GM19240 (cell line): ENCODE measurements around the gene CLIC5.

Experiments
- DNase-seq: peaks from one replicate; pipeline ENCODE4 v3.0.0; 2011; ENCODE audit warnings: low spot score; ENCODE audit not compliant: insufficient read length

Gene CLIC5

DNA sequence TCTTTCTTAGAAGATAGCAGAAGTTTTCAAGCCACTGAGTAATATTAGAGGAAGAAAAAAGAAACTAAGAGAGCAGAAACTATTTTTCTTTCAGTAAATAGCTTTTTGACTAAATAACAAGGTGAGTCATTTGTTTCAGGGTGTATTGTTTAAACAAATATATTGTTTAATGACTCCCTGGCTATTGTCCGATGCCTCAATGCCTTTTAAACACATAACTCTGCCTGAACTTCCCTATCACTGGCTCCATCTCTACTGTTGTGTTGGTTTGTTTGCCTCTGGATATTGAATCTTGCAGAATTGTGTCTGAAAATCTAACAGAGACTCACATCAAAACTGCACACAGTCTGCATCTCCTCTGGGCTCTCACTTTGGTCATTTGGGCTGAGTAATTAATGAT, 19.6 kb upstream of the CLIC5 start:
- DNase-seq: no peak

GRCh38 chr6:46032110-46032998, 16.7 kb upstream of the CLIC5 start:
- DNase-seq: no peak

- no peak for DNase-seq
These were observed 13.9 kb upstream of the CLIC5 start for GRCh38 chr6:46029602-46030001.

DNA sequence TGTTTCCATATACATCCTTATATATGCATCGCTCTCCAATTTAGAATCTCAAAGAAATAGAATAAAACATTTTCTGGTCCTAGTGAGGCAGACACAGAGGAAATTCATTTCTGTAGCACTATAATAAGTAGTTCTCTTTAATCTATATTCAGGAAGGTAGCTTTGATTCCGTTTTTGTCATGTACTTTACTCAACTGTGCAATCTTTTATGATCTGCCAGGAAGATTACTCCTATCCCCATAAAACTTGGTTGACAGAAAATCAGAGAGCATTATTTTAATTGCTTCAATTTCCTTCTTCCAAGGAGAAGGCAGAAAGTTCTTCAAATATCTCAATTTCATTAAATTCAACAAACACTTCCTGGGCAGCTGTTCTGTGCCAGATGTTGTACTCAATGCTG, 10.6 kb upstream of the CLIC5 start:
- DNase-seq: no peak

DNA sequence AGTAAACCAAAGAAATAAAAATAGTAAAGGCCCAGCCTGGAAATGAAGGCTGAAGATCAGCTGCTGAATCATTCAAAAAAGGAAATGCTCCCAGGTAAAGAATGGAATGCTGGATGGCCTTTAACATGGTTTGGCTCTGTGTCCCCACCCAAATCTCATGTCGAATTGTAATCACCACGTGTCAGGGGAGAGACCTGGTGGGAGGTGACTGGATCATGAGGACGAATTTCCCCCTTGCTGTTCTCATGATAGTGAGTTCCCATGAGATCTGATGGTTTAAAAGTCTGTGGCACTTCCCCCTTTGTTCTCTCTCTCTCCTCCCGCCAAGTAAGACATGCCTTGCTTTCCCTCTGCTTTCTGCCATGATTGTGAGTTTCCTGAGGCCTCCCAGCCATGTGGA, 9.9 kb upstream of the CLIC5 start:
- no peak for DNase-seq

- DNase-seq: no peak
These were observed 8.6 kb upstream of the CLIC5 start for GRCh38 chr6:46024124-46024769.

DNA sequence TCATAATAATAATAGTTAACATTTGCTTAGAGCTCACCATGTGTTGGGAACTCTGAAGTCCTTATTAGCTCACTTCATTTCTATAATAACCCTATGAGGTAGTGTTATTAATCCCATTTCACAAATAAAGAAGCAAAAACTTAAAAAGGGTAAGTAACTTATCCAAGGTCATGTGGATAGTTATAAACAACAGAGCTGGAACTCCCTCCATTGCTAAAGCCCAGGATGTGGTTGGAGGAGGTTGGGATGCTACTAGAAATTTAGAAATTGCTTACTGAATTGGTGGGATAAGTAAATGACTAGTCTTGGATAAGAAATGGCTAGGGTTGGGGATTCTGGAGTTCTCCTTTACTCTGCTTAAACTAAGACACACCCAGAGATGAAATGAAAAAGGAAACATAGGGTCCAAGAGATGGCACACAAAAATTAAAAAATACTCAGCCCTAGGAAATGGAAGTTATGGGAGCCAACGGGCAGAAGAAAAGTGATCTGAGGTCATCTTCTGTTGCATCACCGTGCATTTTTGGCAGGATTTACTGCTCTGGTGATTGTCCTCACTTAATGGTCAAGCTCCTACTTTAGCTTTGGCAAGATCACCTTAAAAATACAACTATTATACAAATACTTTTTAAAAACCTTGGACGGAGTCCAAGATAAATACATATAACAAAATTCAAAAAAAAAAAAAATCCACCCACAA, 7.7 kb upstream of the CLIC5 start:
- no peak for DNase-seq

GRCh38 chr6:46022106-46022948, 6.7 kb upstream of the CLIC5 start:
- DNase-seq: no peak

- DNase-seq: no peak
These were observed 2.1 kb upstream of the CLIC5 start for GRCh38 chr6:46017726-46018125.

DNA sequence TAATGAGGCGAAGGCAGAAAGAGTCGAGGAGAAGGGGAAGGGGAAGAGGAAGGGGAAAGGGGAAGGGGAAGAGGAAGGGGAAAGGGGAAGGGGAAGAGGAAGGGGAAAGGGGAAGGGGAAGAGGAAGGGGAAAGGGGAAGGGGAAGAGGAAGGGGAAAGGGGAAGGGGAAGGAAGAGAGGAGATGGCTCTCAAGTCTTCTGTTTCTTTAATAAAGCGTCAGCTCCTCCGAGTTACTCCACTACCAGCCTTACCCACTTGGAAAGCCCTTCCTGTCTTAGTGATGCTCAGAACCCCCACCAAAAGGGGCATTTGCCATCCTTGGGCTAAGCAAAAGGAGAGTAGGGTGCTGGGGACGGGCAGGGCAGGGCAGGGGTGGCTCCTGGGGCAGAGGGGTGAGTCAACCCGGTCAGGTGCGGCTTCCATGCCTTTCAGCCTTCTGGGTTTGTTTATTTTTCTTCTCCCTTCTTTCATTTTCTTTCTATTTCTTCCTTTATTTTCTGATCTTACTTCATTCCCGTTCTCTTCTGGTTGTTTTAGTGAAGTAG, 476 bp upstream of the CLIC5 start:
- DNase-seq: no peak

DNA sequence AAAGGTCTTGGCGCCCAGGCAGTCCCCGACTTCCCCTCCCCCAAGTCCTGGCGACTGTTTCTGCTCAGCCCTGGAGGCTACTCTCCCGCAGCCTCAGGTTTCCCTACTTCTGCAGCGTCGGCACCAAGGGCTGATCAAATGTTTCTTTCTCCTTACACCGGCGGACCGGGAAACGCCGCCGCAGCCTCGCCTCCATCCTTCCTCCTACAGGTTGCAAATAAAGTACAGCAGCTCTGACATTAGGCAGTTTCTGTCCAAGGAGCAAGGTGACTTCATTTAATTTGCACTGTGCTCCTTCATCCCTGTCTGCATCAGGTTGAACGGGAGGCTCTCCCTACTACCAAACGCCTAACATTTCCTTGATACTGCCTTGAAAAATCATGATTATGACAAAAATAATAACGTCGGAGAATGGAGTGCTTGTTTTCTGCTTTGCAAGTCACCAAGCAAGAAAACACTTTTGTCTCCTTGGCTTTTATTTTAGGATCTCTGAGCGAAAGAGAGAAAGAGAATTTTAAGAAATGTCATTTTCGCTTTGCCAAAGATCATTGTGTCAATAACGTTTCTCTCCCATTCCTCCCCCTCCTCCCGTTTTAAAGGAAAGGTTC, 1.0 kb downstream of the CLIC5 start:
- DNase-seq: no peak

- no peak for DNase-seq
These were observed 1.6 kb downstream of the CLIC5 start for GRCh38 chr6:46014046-46014445.

- no peak for DNase-seq
These were observed 2.0 kb downstream of the CLIC5 start for GRCh38 chr6:46013639-46014038.

DNA sequence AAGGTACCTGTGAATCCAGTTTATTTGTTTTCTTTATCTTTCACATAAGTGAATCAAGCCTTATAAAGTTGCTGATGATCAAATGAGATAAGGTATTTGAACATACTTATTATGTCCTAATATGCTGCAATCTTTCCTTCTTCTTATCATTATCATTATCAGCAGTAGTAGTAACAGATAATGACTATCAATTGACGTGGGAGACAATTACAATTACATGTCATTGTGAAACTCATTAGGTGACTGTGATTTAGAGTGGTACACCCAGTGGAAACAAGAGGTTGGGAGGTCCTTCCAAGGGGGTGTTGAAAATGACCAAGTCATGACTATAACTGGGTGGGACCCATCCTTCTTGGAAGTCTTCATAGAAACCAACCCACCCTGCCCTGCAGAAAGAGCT, 2.8 kb downstream of the CLIC5 start:
- no peak for DNase-seq

DNA sequence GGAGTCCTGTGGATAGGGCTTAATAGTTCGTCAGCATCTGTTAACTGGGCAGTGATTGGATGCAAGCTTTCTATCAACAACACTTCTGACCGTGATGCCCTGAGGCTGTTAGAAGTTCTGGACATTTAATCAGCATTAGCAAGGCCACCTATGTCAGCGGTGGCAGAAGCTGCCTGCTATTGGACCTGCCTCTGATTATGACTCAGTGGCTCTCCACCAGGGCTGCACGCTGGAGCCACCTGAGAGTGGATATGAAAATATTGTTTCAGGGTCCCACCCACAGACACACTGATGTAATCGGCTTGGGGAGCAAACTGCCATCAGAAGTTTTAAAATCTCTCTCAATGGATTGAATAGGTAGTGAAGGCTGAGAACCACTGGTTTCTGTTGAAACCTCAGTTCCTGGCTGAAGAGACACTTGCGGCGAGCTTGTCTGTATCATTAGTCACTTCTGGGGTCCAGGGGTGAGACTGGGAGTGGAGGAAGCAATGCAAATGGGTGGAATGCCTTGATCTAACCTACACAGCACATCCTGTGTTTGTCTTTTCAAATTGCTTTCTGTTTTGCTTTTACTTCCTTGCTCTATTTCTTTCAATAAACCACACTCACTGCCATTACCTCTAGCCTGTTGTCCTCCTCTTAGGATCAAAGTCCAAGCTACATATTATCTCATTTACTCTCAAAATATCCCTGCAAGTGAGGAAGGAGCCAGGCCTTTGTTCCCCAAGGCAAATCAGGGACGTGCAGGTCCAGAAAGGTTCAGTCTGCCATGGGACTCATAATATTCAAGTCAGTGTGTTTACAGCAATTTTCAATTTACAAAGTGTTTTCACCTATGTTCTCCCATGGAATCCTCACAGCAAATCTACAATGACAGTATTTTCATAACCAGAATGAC, 4.2 kb downstream of the CLIC5 start:
- peak; percentile 82 for DNase-seq

GRCh38 chr6:46010771-46011170, 4.9 kb downstream of the CLIC5 start:
- no peak for DNase-seq

- DNase-seq: no peak
These were observed 5.4 kb downstream of the CLIC5 start for GRCh38 chr6:46010270-46010669.

DNA sequence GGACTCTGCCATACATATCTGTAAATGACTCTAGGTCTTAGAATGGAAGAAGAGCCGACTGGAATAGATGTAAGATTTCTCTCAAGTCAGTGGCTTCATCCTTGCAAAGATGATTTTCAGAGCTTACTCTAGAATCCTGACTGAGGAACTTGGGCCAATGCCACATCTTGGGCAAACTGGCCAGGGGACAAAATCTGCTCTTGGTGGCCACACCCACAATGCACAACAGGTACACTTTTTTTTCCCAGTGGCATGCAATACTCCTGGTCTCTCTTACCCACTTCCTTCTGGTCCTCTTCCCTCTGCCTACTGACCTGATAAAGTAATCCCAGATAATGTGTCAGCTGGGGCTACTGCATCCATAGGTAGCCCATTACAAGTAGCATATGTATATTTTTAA, 13.4 kb downstream of the CLIC5 start:
- no peak for DNase-seq

- no peak for DNase-seq
These were observed 14.8 kb downstream of the CLIC5 start for GRCh38 chr6:46000905-46001304.

DNA sequence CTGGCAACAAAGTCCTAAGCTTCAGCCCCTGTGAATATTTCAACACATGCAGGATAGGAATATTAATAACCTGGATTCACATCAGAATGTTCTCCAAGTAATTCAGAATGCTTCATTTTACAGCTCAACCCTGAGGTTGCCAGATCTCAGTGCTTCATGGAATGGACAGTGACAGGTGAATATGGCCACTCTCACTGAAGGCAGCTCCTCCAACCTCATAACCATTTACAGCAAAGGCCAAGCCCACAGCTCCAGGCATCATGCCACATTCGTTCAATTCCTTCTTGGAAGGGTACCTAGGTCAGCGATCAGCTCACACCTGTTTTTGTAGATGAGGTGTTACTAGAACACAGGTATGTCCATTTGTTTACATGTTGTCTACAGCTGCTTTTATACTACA, 17.1 kb downstream of the CLIC5 start:
- no peak for DNase-seq
